Measurements from ENCODE around the gene KLHL2. TPM values are rescaled to one million over a fixed set of nuclear protein-coding genes. Genes with fewer than 3 reads are reported as not detected.

Gene KLHL2
- total RNA-seq: 9.1 and 9.8 TPM in 2 replicates

GRCh38 chr4:165207431-165208220 is at the start of gene KLHL2:
Gene KLHL2 (plus strand): TSS chr4:165207561. CDS start chr4:165207877, 316 bp downstream.

GRCh38 chr4:165327211-165328100 is 120.1 kb downstream of the KLHL2 start, which contains the start of gene MSMO1:
Gene MSMO1 (plus strand): TSS chr4:165327669. CDS start chr4:165333371, 5,702 bp downstream.

Other genes with a start within 250 kb of the KLHL2 start
- 0.67 and 1.0 TPM in 2 replicates for gene TRIM61, start 229.9 kb upstream of the KLHL2 start, total RNA-seq
- gene TRIM60, start 175.6 kb upstream of the KLHL2 start, total RNA-seq: not detected in 2 replicates
- not detected in 2 replicates for gene TRIM75, start 153.7 kb upstream of the KLHL2 start, total RNA-seq
- 5.4 and 6.8 TPM in 2 replicates for gene TMEM192, start 94.7 kb upstream of the KLHL2 start, total RNA-seq
- 491 and 592 TPM in 2 replicates for gene MSMO1, start 120.1 kb downstream of the KLHL2 start, total RNA-seq
- gene CPE, start 171.4 kb downstream of the KLHL2 start, total RNA-seq: 10.7 and 11.6 TPM in 2 replicates

Measured in bronchus fibroblast of lung (primary cell).